ENCODE measurements around the gene POLR1A. TPM values are rescaled to one million over a fixed set of nuclear protein-coding genes. Genes with fewer than 3 reads are reported as not detected.

Gene POLR1A
- total and polyA plus RNA-seq, 4 donors = 3.2 to 12.3 (median 6.1) TPM

- WGBS = 77% methylated on average over 18 of the region's 18 CpGs
- Histone ChIP-seq H3K4me3 (ENCODE audit: low read depth in 1 of 3, low read length in 3 of 3) (no peak overlapping the region), H3K36me3 (ENCODE audit: control insufficient read depth in 4 of 4, insufficient read depth in 3 of 4, low read depth in 1 of 4, low read length in 3 of 4) (no peaks in the 10 kb centered on the region), H3K4me1 (ENCODE audit: control insufficient read depth in 4 of 4, insufficient read depth in 4 of 4, low read length in 3 of 4) (peaks cover 0 to 17% (median 4%) of the 10 kb centered on the region in 4 donors), H3K9ac (ENCODE audit: low read depth in 1 of 2, low read length in 2 of 2) (no peak overlapping the region), H3K27me3 (ENCODE audit: control insufficient read depth in 4 of 4, insufficient read depth in 4 of 4, low read length in 3 of 4) (no peaks in the 10 kb centered on the region), H3K9me3 (ENCODE audit: control insufficient read depth in 4 of 4, low read length in 3 of 4) (no peaks in the 10 kb centered on the region), H3K27ac (ENCODE audit: low read depth in 1 of 2, low read length in 2 of 2) (peak overlapping the region; percentile 40 to 44)
- no peak for DNase-seq (ENCODE audit: low spot score)
- no peak for TF ChIP-seq JUND (IDR thresholded peaks at IDR 0.05)
- no peak for TF ChIP-seq FOXA1 (IDR thresholded peaks at IDR 0.05)
Observed at GRCh38 chr2:85998071-85998991, 107.4 kb downstream of the POLR1A start.

- H3K4me3 ChIP-seq (ENCODE audit: low read depth in 1 of 3, low read length in 3 of 3) = no peak overlapping the region
- H3K9ac ChIP-seq (ENCODE audit: low read depth in 1 of 2, low read length in 2 of 2) = no peak overlapping the region
- WGBS = 96% methylated on average over 7 of the region's 7 CpGs
- no peaks in the 10 kb centered on the region for H3K9me3 ChIP-seq (ENCODE audit: control insufficient read depth in 4 of 4, low read length in 3 of 4)
- H3K36me3 ChIP-seq (ENCODE audit: control insufficient read depth in 4 of 4, insufficient read depth in 3 of 4, low read depth in 1 of 4, low read length in 3 of 4) = no peaks in the 10 kb centered on the region
- TF ChIP-seq TAF1 (conservative IDR thresholded peaks at IDR 0.05) (no peak), RAD21 (IDR thresholded peaks at IDR 0.05) (no peak), SP1 (IDR thresholded peaks at IDR 0.05) (no peak), CTCF (IDR thresholded peaks at IDR 0.05; ENCODE audit: low read depth, low read length, missing input control) (no peak), ZBTB33 (IDR thresholded peaks at IDR 0.05) (no peak), MAX (IDR thresholded peaks at IDR 0.05) (no peak), RXRA (IDR thresholded peaks at IDR 0.05) (no peak), ATF3 (IDR thresholded peaks at IDR 0.05) (no peak), NR2F2 (IDR thresholded peaks at IDR 0.05) (no peak), FOXA1 (IDR thresholded peaks at IDR 0.05) (no peak), GABPA (IDR thresholded peaks at IDR 0.05 in 1 of 2, conservative IDR thresholded peaks at IDR 0.05 in 1 of 2) (no peak), YY1 (IDR thresholded peaks at IDR 0.05) (no peak), HNF4A (conservative IDR thresholded peaks at IDR 0.05) (no peak), REST (IDR thresholded peaks at IDR 0.05) (no peak)
- no peak overlapping the region for H3K27ac ChIP-seq (ENCODE audit: low read depth in 1 of 2, low read length in 2 of 2)
- H3K4me1 ChIP-seq (ENCODE audit: control insufficient read depth in 4 of 4, insufficient read depth in 4 of 4, low read length in 3 of 4) = peaks cover 0 to 17% (median 4%) of the 10 kb centered on the region in 4 donors
- H3K27me3 ChIP-seq (ENCODE audit: control insufficient read depth in 4 of 4, insufficient read depth in 4 of 4, low read length in 3 of 4) = no peaks in the 10 kb centered on the region
- no peak for DNase-seq (ENCODE audit: low spot score)
Observed at GRCh38 chr2:85997017-85997970, 108.4 kb downstream of the POLR1A start.
